Fibroblast of lung (primary cell): Measurements from ENCODE around the gene TNS3. TPM values are rescaled to one million over a fixed set of nuclear protein-coding genes. Genes with fewer than 3 reads are reported as not detected.

Source experiments
- DNase-seq, 2 donors: peaks; one replicate each; pipeline versions ENCODE4 v3.0.0 to v3.0.0-alpha.2; 2010; ENCODE audit warnings: low read depth in 2 of 2
- H2AFZ ChIP-seq: 2 replicates; pipeline ENCODE4 v1.5.1; 2012; ENCODE audit warnings: low read length, control low read depth, inconsistent platforms
- H3K27ac ChIP-seq: 2 replicates; pipeline ENCODE4 v1.5.1; 2011; ENCODE audit warnings: low read length, control low read depth; ENCODE audit not compliant: insufficient read depth
- H3K27me3 ChIP-seq: 2 replicates; pipeline ENCODE4 v1.5.1; 2011; ENCODE audit warnings: mild to moderate bottlenecking, low read length; ENCODE audit not compliant: control insufficient read depth, insufficient read depth
- H3K36me3 ChIP-seq: 2 replicates; pipeline ENCODE4 v1.5.1; 2011; ENCODE audit warnings: low read length; ENCODE audit not compliant: control insufficient read depth, insufficient read depth
- H3K4me1 ChIP-seq: 2 replicates; pipeline ENCODE4 v1.5.1; 2011; ENCODE audit warnings: low read length; ENCODE audit not compliant: control insufficient read depth, insufficient read depth; ENCODE audit errors: extremely low read depth
- H3K4me2 ChIP-seq: 2 replicates; pipeline ENCODE4 v1.5.1; 2011; ENCODE audit warnings: low read length, control low read depth; ENCODE audit not compliant: insufficient read depth; ENCODE audit errors: extremely low read depth
- H3K4me3 ChIP-seq, 4 experiments: fragments of 200-600 bp in 1 of 4; sonication (generic) in 1 of 4; replicated peaks in 1 of 4; 2 replicates each; pipeline ENCODE4 v1.5.1; 2011 to 2016; ENCODE audit warnings: low read length in 4 of 4, low read depth in 3 of 4, mild to moderate bottlenecking in 3 of 4, control low read depth in 2 of 4, inconsistent platforms in 1 of 4, mixed read lengths in 1 of 4; ENCODE audit not compliant: insufficient read depth in 1 of 4; ENCODE audit errors: control extremely low read depth in 1 of 4
- H3K79me2 ChIP-seq: 2 replicates; pipeline ENCODE4 v1.5.1; 2012; ENCODE audit warnings: mild to moderate bottlenecking, low read length, inconsistent platforms; ENCODE audit not compliant: control insufficient read depth, insufficient read depth
- H3K9ac ChIP-seq: 2 replicates; pipeline ENCODE4 v1.5.1; 2011; ENCODE audit warnings: mild to moderate bottlenecking, low read length, control low read depth; ENCODE audit not compliant: insufficient read depth
- H3K9me3 ChIP-seq: 2 replicates; pipeline ENCODE4 v1.5.1; 2012; ENCODE audit warnings: low read depth, low read length; ENCODE audit not compliant: control insufficient read depth, insufficient read depth
- H4K20me1 ChIP-seq: 2 replicates; pipeline ENCODE4 v1.5.1; 2011; ENCODE audit warnings: low read length; ENCODE audit not compliant: control insufficient read depth, insufficient read depth; ENCODE audit errors: extremely low read depth
- CTCF ChIP-seq, 2 donors: IDR thresholded peaks in 1 of 2; conservative IDR thresholded peaks in 1 of 2; 1 replicate in 1 of 2; 2 replicates in 1 of 2; pipeline ENCODE4 v1.5.1; 2011 to 2012; ENCODE audit warnings: low read length in 2 of 2, control low read depth in 1 of 2, inconsistent platforms in 1 of 2, low read depth in 1 of 2, mild to moderate bottlenecking in 1 of 2
- EZH2 ChIP-seq: IDR thresholded peaks from 2 replicates; pipeline ENCODE4 v1.5.1; 2012; ENCODE audit warnings: low read length, control low read depth, mild to moderate bottlenecking; ENCODE audit errors: missing control alignments
- polyA plus RNA-seq, 2 donors: library from polyadenylated mRNA; depleted of rRNA in 1 of 2; stranded (reverse) in 1 of 2; unstranded in 1 of 2; fragments of >200 nt; gene quantifications; 2 replicates each; pipeline ENCODE4 v1.2.1, GENCODE V29; 2011 to 2012; ENCODE audit warnings: missing spikeins in 1 of 2
- total RNA-seq: library from RNA; depleted of rRNA; stranded (reverse); fragments of >200 nt; gene quantifications from 2 replicates; pipeline ENCODE4 v1.2.1, GENCODE V29; 2014

TNS3 gene
- total and polyA plus RNA-seq, 2 donors (not counting 1 experiment from before 2014, with no cell fraction given) = 74.4 to 88.8 TPM

GRCh38 chr7:47422611-47423010, 159.3 kb downstream of the TNS3 start:
- H3K9me3 ChIP-seq = no peaks in the 10 kb centered on the region
- TF ChIP-seq EZH2 (no peak), CTCF (conservative IDR thresholded peaks at IDR 0.05 in 1 of 2, IDR thresholded peaks at IDR 0.05 in 1 of 2; ENCODE audit: low read depth in 1 of 2, low read length in 2 of 2) (no peak)
- no peaks in the 10 kb centered on the region for H3K79me2 ChIP-seq
- H2AFZ ChIP-seq = no peak overlapping the region
- no peak overlapping the region for H3K27ac ChIP-seq
- peaks cover 13% of the 10 kb centered on the region for H3K36me3 ChIP-seq
- no peak overlapping the region for H3K4me2 ChIP-seq
- H4K20me1 ChIP-seq = no peaks in the 10 kb centered on the region
- peaks cover 7% of the 10 kb centered on the region for H3K4me1 ChIP-seq
- no peak overlapping the region for H3K9ac ChIP-seq
- DNase-seq = peak; percentile 49 to 85
- no peaks in the 10 kb centered on the region for H3K27me3 ChIP-seq
- no peak overlapping the region for H3K4me3 ChIP-seq

- H3K36me3 ChIP-seq = peaks cover 20% of the 10 kb centered on the region
- no peaks in the 10 kb centered on the region for H3K9me3 ChIP-seq
Measured at GRCh38 chr7:47421456-47421855, 160.5 kb downstream of the TNS3 start.

GRCh38 chr7:47420122-47420780, 161.7 kb downstream of the TNS3 start:
- no peak overlapping the region for H2AFZ ChIP-seq
- H4K20me1 ChIP-seq = no peaks in the 10 kb centered on the region
- H3K9me3 ChIP-seq = no peaks in the 10 kb centered on the region
- TF ChIP-seq CTCF (conservative IDR thresholded peaks at IDR 0.05 in 1 of 2, IDR thresholded peaks at IDR 0.05 in 1 of 2; ENCODE audit: low read depth in 1 of 2, low read length in 2 of 2) = no peak
- no peaks in the 10 kb centered on the region for H3K79me2 ChIP-seq
- no peak overlapping the region for H3K4me2 ChIP-seq
- peaks cover 20% of the 10 kb centered on the region for H3K36me3 ChIP-seq
- H3K4me1 ChIP-seq = peaks cover 7% of the 10 kb centered on the region
- DNase-seq = no peak
- H3K27ac ChIP-seq = no peak overlapping the region
- H3K9ac ChIP-seq = no peak overlapping the region
- no peak overlapping the region for H3K4me3 ChIP-seq
- H3K27me3 ChIP-seq = no peaks in the 10 kb centered on the region

More at GRCh38 chr7:47421456-47421855, 160.5 kb downstream of the TNS3 start:
- no peak for TF ChIP-seq CTCF (conservative IDR thresholded peaks at IDR 0.05 in 1 of 2, IDR thresholded peaks at IDR 0.05 in 1 of 2; ENCODE audit: low read depth in 1 of 2, low read length in 2 of 2)
- no peak for TF ChIP-seq EZH2
- Histone ChIP-seq H3K4me3 (no peak overlapping the region), H3K27ac (no peak overlapping the region), H3K4me2 (no peak overlapping the region), H4K20me1 (no peaks in the 10 kb centered on the region), H3K27me3 (no peaks in the 10 kb centered on the region), H3K79me2 (no peaks in the 10 kb centered on the region), H2AFZ (no peak overlapping the region), H3K4me1 (peaks cover 7% of the 10 kb centered on the region), H3K9ac (no peak overlapping the region)
- DNase-seq = no peak
